ENCODE measurements around the gene MYO5B.

Gene MYO5B

DNA sequence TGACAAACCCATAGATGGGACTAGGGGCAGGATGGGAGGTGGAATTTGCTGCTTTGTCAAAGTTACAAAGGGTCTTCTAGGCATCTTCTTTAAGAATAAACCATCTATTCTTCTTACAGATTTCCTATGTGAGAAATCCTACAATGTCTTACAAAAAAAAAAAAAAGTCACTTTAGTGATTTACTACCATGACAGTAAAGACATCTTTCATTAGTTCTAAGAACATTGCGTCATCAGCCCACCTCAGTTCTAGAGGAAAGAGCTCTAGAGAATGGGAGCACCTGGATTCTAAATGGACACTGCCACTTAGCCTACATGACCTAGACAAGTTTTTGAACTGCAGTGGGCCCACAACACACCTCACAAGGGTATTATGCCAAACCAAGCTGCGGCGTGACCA lies 172.0 kb downstream of the MYO5B start:
- TF ChIP-seq CTCF (IDR thresholded peaks at IDR 0.05; ENCODE audit: low read depth, low read length), result no peak
- no peak overlapping the region for H3K4me3 ChIP-seq (ENCODE audit: low read depth, low read length)

DNA sequence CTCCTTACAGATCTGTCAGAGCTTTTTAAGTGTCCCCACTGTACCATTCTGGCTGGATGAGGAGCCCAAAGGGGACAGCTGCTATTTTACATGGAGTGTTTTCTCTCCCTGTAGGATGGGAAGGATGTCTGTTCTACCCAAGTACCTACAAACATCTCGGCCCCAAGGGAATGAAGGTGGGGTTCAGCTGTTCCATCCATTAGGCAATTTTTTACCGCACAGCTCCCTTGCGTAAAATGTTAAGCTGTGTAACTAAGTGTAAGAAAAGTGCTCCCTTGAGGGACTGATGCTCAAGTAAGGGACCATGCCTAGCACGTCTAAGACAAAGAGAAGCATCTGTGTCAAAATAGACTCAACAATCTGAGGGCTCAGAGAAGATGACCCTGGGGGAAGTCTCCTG lies 180.3 kb downstream of the MYO5B start:
- no peak for TF ChIP-seq CTCF (IDR thresholded peaks at IDR 0.05; ENCODE audit: low read depth, low read length)
- H3K4me3 ChIP-seq (ENCODE audit: low read depth, low read length), result no peak overlapping the region

DNA sequence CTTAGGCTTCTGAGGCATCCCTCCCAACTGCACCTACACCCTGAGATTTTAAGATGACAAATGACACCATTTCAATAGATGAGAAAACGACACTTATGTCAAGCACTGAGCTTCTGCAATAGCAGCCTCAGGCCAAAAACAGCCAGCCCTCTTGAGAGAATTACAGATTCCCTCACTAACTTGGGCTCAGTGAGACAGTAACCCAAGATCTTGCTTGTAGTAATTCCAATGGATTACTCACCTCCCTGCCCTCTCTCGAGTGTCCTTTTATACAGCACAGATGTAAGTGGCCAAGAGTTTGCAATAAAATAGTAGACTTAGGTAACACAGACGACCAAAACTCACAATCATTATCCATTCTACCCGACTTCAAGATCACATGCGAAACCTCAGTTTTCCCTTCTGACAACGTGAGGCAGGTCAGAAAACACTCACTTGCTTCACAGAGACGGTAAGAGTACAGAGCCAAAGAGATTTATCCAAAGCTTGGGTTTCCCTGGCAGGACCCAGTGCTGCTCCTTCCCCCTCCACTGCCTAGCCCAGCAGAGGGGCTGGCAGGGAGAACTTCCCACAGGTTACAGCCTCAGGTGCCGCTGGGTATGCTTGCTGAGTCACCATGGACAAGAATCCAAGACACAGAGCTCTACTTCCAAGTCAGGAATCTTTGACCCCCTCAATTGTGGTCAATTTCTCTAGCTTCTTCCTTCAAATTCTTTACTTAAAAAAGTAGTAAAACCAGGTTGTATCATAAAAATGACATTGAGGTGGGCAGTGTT lies 181.4 kb downstream of the MYO5B start:
- TF ChIP-seq CTCF (IDR thresholded peaks at IDR 0.05; ENCODE audit: low read depth, low read length), result no peak
- no peak overlapping the region for H3K4me3 ChIP-seq (ENCODE audit: low read depth, low read length)

DNA sequence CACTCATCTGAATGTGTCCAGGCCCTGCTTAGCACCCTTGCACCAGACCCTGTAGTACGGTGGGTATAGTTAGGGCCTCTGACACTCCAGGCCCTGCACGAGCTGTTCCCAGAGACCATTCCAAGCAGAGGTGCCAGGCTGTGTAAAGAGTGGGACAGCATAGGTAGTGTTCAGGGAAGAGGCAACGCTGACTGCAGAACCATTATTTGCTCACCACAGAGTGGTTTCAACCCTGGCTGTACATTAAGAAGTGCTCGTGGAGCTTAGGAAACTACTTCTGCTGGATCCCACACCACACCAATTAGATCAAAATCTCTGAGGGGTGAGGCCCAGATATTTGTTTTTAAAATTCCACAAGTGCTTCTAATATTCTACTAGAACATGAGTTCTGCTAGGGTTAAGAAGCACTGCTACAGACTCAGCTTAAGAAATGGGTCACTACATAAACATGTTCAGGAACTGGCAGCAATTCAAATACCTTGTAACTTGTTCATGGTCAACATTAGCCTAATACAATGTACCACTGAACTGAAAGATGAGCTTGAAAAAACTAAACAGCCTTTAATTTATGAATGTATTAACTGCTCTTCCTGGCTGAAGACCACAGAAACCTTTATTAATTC lies 183.0 kb downstream of the MYO5B start:
- no peak overlapping the region for H3K4me3 ChIP-seq (ENCODE audit: low read depth, low read length)
- no peak for TF ChIP-seq CTCF (IDR thresholded peaks at IDR 0.05; ENCODE audit: low read depth, low read length)

- H3K4me3 ChIP-seq (ENCODE audit: low read depth, low read length), result no peak overlapping the region
- TF ChIP-seq CTCF (IDR thresholded peaks at IDR 0.05; ENCODE audit: low read depth, low read length), result peak; percentile 25; the same call in 1 of the 2 replicates
Observed at GRCh38 chr18:50009773-50010335, 185.1 kb downstream of the MYO5B start.

GRCh38 chr18:50008306-50008705 lies 186.6 kb downstream of the MYO5B start:
- H3K4me3 ChIP-seq (ENCODE audit: low read depth, low read length), result no peak overlapping the region

More at GRCh38 chr18:50008306-50008705, 186.6 kb downstream of the MYO5B start:
- no peak for TF ChIP-seq CTCF (IDR thresholded peaks at IDR 0.05; ENCODE audit: low read depth, low read length)
